HepG2 (cell line): ENCODE results near the gene RNF208. TPM values are rescaled to one million over a fixed set of nuclear protein-coding genes. Genes with fewer than 3 reads are reported as not detected.

ENCODE experiments used
- ATAC-seq: fragments of 200-7000 bp; cut with Tn5 transposase; 3 replicates; pipeline ENCODE4 v1.9.1; 2020; ENCODE audit warnings: mild to moderate bottlenecking, moderate library complexity
- BruUV-seq: library from RNA; stranded (reverse); fragments of 400-500 nt; replicated peaks from 2 replicates; lab custom pipeline; 2021; lab: Mats Ljungman, UMichigan
- CTCF ChIA-PET: fragments of 300-600 bp; formaldehyde crosslinking; extraction: SDS; loops from one replicate; lab custom pipeline; 2021; ENCODE audit warnings: low total read pairs, inconsistent platforms, low intra/inter-chr PET ratio; lab: Yijun Ruan, JAX
- POLR2A ChIA-PET: fragments of 350-600 bp; sonication (Branson Sonifier 250); formaldehyde crosslinking; loops from one replicate; lab custom pipeline; 2020; ENCODE audit warnings: antibody characterized with exemption, inconsistent platforms; lab: Yijun Ruan, JAX
- DNase-seq: peaks from one replicate; pipeline ENCODE4 v3.0.0-alpha.2; 2015; ENCODE audit warnings: low spot score
- FAIRE-seq: peaks from 3 replicates; lab custom pipeline; 2011; peaks lifted over from hg19 to GRCh38; lab: Jason Lieb, UNC
- H2AFZ ChIP-seq: one replicate; pipeline ENCODE4 v1.6.1; 2011; ENCODE audit warnings: low read length, inconsistent platforms
- H3K27ac ChIP-seq: fragments of 300-600 bp; 3 replicates; pipeline ENCODE4 v1.8.0; 2011; ENCODE audit warnings: mixed run types, mild to moderate bottlenecking, mixed read lengths, low read length, inconsistent platforms; ENCODE audit not compliant: insufficient read depth; ENCODE audit errors: extremely low read length
- H3K27me3 ChIP-seq, 2 experiments: fragments of 200-600 bp in 1 of 2; 2 replicates in 1 of 2; 3 replicates in 1 of 2; pipeline versions ENCODE4 v1.6.0 to v1.8.0; 2011; ENCODE audit warnings: low read length in 2 of 2, mild to moderate bottlenecking in 2 of 2, moderate library complexity in 2 of 2, inconsistent platforms in 1 of 2; ENCODE audit not compliant: insufficient read depth in 2 of 2, control insufficient read depth in 1 of 2
- H3K36me3 ChIP-seq, 2 experiments: fragments of 200-600 bp in 1 of 2; replicated peaks in 1 of 2; 2 replicates in 1 of 2; 3 replicates in 1 of 2; pipeline versions ENCODE4 v1.5.1 to v1.8.0; 2011; ENCODE audit warnings: low read length in 2 of 2, inconsistent platforms in 1 of 2; ENCODE audit not compliant: insufficient read depth in 2 of 2, control insufficient read depth in 1 of 2
- H3K4me1 ChIP-seq: 2 replicates; pipeline ENCODE4 v1.5.1; 2012; ENCODE audit warnings: low read length, inconsistent platforms; ENCODE audit not compliant: insufficient read depth
- H3K4me2 ChIP-seq: 2 replicates; pipeline ENCODE4 v1.6.0; 2011; ENCODE audit warnings: low read depth, low read length, inconsistent platforms
- H3K4me3 ChIP-seq, 3 experiments: fragments of 200-600 bp in 1 of 3; sonication (generic), shearing (Covaris generic) in 1 of 3; replicated peaks in 1 of 3; 2 replicates each; pipeline ENCODE4 v1.5.1; 2011 to 2016; ENCODE audit warnings: low read length in 3 of 3, inconsistent platforms in 2 of 3, low read depth in 2 of 3, mild to moderate bottlenecking in 2 of 3, control low read depth in 1 of 3, mixed read lengths in 1 of 3; ENCODE audit not compliant: insufficient read depth in 1 of 3
- H3K79me2 ChIP-seq: one replicate; pipeline ENCODE4 v1.6.1; 2011; ENCODE audit warnings: low read length, inconsistent platforms; ENCODE audit not compliant: insufficient read depth
- H3K9ac ChIP-seq: 2 replicates; pipeline ENCODE4 v1.6.0; 2011; ENCODE audit warnings: mild to moderate bottlenecking, low read depth, low read length, inconsistent platforms; ENCODE audit not compliant: insufficient read depth
- H3K9me3 ChIP-seq: 2 replicates; pipeline ENCODE4 v1.5.1; 2012; ENCODE audit warnings: mild to moderate bottlenecking, low read length
- H4K20me1 ChIP-seq: 2 replicates; pipeline ENCODE4 v1.6.0; 2011; ENCODE audit warnings: inconsistent platforms, mild to moderate bottlenecking, low read length, moderate library complexity; ENCODE audit not compliant: insufficient read depth
- AHR ChIP-seq: IDR thresholded peaks from 2 replicates; pipeline ENCODE4 v1.6.1; 2018; ENCODE audit warnings: missing genetic modification reagents, missing compliant biosample characterization
- FOXA1 ChIP-seq, 2 experiments: fragments of 450-650 bp in 1 of 2; sonication (generic) in 1 of 2; formaldehyde crosslinking in 1 of 2; IDR thresholded peaks; 2 replicates each; pipeline versions ENCODE4 v1.4.0 to v1.6.1; 2016 to 2020; ENCODE audit warnings: missing genetic modification reagents in 1 of 2
- GATAD1 ChIP-seq: IDR thresholded peaks from 2 replicates; pipeline ENCODE4 v1.6.1; 2016; ENCODE audit warnings: missing genetic modification reagents, missing compliant biosample characterization
- HNRNPL ChIP-seq: fragments of 200-400 bp; formaldehyde crosslinking; IDR thresholded peaks from 2 replicates; pipeline ENCODE4 v1.6.1; 2017; ENCODE audit warnings: mild to moderate bottlenecking, low read depth, low read length
- KAT8 ChIP-seq: IDR thresholded peaks from 2 replicates; pipeline ENCODE4 v1.6.1; 2016; ENCODE audit warnings: missing genetic modification reagents, missing compliant biosample characterization
- KMT2A ChIP-seq: sonication (generic); formaldehyde crosslinking; IDR thresholded peaks from 2 replicates; pipeline ENCODE4 v1.4.0; 2020; ENCODE audit warnings: missing genetic modification reagents
- SALL1 ChIP-seq: sonication (generic); formaldehyde crosslinking; IDR thresholded peaks from 2 replicates; pipeline ENCODE4 v1.8.0; 2022; ENCODE audit warnings: mild to moderate bottlenecking, missing genetic modification reagents
- SAP130 ChIP-seq: IDR thresholded peaks from 2 replicates; pipeline ENCODE4 v1.6.1; 2016; ENCODE audit warnings: low read depth
- TAF1 ChIP-seq: sonication (generic); formaldehyde crosslinking; IDR thresholded peaks from 2 replicates; pipeline ENCODE4 v1.4.0; 2020; ENCODE audit warnings: missing genetic modification reagents
- TBP ChIP-seq: sonication (generic); formaldehyde crosslinking; IDR thresholded peaks from 2 replicates; pipeline ENCODE4 v1.5.0; 2020; ENCODE audit warnings: missing genetic modification reagents
- XRCC5 ChIP-seq: fragments of 200-400 bp; formaldehyde crosslinking; optimal IDR thresholded peaks from 2 replicates; pipeline ENCODE3; 2017; ENCODE audit warnings: mild to moderate bottlenecking, low read length
- ZC3H4 ChIP-seq: sonication (generic); formaldehyde crosslinking; IDR thresholded peaks from 2 replicates; pipeline ENCODE4 v1.4.0; 2020; ENCODE audit warnings: missing genetic modification reagents, borderline replicate concordance
- WGBS: methylation state at CpG from one replicate; pipeline ENCODE4 v1.1.6; 2017; ENCODE audit warnings: low lambda C conversion rate; 5-methylcytosine and 5-hydroxymethylcytosine counted together
- in situ Hi-C: cut with HindIII; loops from 2 replicates; pipeline ENCODE4 v1.10.0; 2017; ENCODE audit warnings: low pct_unique_long_range_greater_than_20kb; ENCODE audit not compliant: extremely low pct_ligation_motif_present
- intact Hi-C: fragments of 100-400 bp; cut with micrococcal nuclease; formaldehyde crosslinking; loops from one replicate; pipeline ENCODE4 v1.10.0; 2022; ENCODE audit not compliant: unreplicated experiment
- polyA plus RNA-seq, 8 experiments: library from polyadenylated mRNA; depleted of rRNA in 3 of 8; stranded (reverse) in 7 of 8; unstranded in 1 of 8; fragments of >200 nt; fragmentation: Illumina TruSeq in 4 of 8; extraction: Trizol in 4 of 8; gene quantifications; 2 replicates each; pipeline versions ENCODE4 v1.2.1 to v1.2.3, GENCODE V29; 2011 to 2016; ENCODE audit warnings: low read depth in 4 of 8, missing spikeins in 1 of 8, mixed read lengths in 1 of 8; ENCODE audit not compliant: insufficient read depth in 1 of 8
- total RNA-seq, 5 experiments: library from RNA; depleted of rRNA; stranded (reverse); fragments of >200 nt; fragmentation: Illumina TruSeq; extraction: Trizol; gene quantifications; 2 replicates each; pipeline ENCODE4 v1.2.3, GENCODE V29; 2016; ENCODE audit warnings: low read depth in 1 of 5
- TF ChIP-seq, protein P1 (sequence below): sonication (generic); formaldehyde crosslinking; IDR thresholded peaks from 2 replicates; pipeline ENCODE4 v1.8.1; 2022; ENCODE audit warnings: low read depth, mild to moderate bottlenecking, missing genetic modification reagents
- TF ChIP-seq, protein P2 (sequence below): sonication (generic); formaldehyde crosslinking; IDR thresholded peaks from 2 replicates; pipeline ENCODE4 v1.4.0; 2020; ENCODE audit warnings: missing genetic modification reagents
- TF ChIP-seq, protein P3 (sequence below): sonication (generic); formaldehyde crosslinking; IDR thresholded peaks from 2 replicates; pipeline ENCODE4 v1.5.0; 2020; ENCODE audit warnings: mild to moderate bottlenecking, missing genetic modification reagents, moderate library complexity

RNF208 gene
- total and polyA plus RNA-seq, 2 of the 13 experiments (the other 11 are each of a cell fraction or from before 2014, with no cell fraction given): 1.6 to 2.1 TPM

DNA sequence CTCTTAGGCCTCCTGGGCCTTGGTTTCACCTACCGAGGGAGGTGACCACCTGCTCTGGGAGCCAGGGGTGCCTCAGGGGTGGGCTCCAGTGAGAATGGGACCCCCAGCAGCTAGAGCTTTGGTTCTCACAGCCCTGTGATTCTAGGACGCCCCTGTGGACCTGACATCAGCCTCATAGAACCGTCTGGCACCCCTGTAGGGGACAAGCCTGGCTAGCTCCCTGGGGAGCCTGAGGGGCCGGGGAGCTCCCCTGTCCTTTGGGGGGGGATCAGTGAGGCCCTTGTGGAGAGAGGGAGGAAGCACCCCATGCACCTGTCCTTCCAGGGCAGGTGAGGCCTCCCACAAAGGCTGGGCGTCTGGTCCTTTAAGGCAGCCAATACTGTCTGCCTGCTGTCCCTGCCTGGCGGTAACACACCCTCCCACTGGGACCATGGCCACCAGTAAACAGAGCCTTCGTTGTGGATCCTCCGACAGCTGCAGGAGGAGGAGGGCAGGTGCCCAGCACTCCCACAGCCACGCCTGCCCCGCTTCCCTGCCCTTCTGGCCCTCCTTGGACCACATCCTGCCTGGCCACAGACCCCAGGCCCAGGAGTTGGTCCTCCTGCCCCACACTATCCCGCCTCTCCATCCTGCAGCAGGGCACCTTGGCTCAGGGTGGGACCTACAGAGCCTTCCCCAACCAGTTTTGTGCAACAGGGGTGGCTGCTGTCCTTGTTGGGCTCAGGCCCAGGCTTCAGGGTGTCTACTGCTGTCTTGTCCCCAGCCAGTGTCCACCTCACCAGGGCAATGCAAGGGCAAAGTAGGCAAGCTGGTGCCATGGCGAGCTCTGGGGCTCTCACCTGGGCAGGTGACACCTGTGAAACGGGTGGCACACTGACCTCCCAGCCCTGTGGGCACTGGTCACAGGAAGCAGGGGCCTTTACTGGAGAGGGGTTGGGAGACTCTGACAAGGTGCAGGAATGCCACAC lies 16.0 kb upstream of the RNF208 start:
- Histone ChIP-seq H3K27ac (peak overlapping the region; percentile 39), H3K4me3 (peak overlapping the region in 1 of 3 experiments; percentile 37; a peak in 1 of 6 replicates), H3K79me2 (peaks cover 31% of the 10 kb centered on the region), H3K9me3 (no peaks in the 10 kb centered on the region), H2AFZ (no peak overlapping the region), H3K27me3 (no peaks in the 10 kb centered on the region), H4K20me1 (peaks cover 15% of the 10 kb centered on the region), H3K36me3 (peaks cover 3 to 13% of the 10 kb centered on the region in 2 experiments; a peak in 3 of 5 replicates), H3K9ac (peak overlapping the region; percentile 41; the same call in 1 of the 2 replicates), H3K4me2 (peak overlapping the region; percentile 85), H3K4me1 (peaks cover 59% of the 10 kb centered on the region)
- ATAC-seq (no peak), FAIRE-seq (peak; percentile 26), DNase-seq (no peak)
- intact Hi-C loops: loop anchor here (2.0 kb wide), 1 partner anchor 15 kb away; the partner anchor contains the start of gene RNF208
- 96% methylated on average over 3 of the region's 13 CpGs for WGBS
- ChIA-PET POLR2A (interaction anchor here (0.8 to 7.4 kb wide), 5 partner anchors 8 to 87 kb away, joined by 3 to 78 read pairs (median 5); partner anchors contain the start of genes TOR4A and TPRN), CTCF (no interaction called here)
- in situ Hi-C loops: no loop called here
- BruUV-seq: no TSS peak
- TF ChIP-seq TAF1 (CRISPR knock-in tag) (0 out of 2 replicates have a peak, but pooled peaks have one; percentile 15), XRCC5 (peak; percentile 25), SALL1 (CRISPR knock-in tag) (no peak), KAT8 (CRISPR knock-in tag) (0 out of 2 replicates have a peak, but pooled peaks have one; percentile 11), AHR (CRISPR knock-in tag) (0 out of 2 replicates have a peak, but pooled peaks have one; percentile 35), ZC3H4 (CRISPR knock-in tag) (no peak), GATAD1 (CRISPR knock-in tag) (0 out of 2 replicates have a peak, but pooled peaks have one; percentile 27), HNRNPL (peak; percentile 57; the same call in 1 of the 2 replicates), FOXA1 (IDR thresholded peaks at IDR 0.05) (no peak), FOXA1 (CRISPR knock-in tag; IDR thresholded peaks at IDR 0.05) (peak; percentile 60), SAP130 (CRISPR knock-in tag) (peak; percentile 39; the same call in 1 of the 2 replicates), KMT2A (CRISPR knock-in tag) (no peak), TBP (CRISPR knock-in tag) (no peak)
- TF ChIP-seq, protein P1, sequence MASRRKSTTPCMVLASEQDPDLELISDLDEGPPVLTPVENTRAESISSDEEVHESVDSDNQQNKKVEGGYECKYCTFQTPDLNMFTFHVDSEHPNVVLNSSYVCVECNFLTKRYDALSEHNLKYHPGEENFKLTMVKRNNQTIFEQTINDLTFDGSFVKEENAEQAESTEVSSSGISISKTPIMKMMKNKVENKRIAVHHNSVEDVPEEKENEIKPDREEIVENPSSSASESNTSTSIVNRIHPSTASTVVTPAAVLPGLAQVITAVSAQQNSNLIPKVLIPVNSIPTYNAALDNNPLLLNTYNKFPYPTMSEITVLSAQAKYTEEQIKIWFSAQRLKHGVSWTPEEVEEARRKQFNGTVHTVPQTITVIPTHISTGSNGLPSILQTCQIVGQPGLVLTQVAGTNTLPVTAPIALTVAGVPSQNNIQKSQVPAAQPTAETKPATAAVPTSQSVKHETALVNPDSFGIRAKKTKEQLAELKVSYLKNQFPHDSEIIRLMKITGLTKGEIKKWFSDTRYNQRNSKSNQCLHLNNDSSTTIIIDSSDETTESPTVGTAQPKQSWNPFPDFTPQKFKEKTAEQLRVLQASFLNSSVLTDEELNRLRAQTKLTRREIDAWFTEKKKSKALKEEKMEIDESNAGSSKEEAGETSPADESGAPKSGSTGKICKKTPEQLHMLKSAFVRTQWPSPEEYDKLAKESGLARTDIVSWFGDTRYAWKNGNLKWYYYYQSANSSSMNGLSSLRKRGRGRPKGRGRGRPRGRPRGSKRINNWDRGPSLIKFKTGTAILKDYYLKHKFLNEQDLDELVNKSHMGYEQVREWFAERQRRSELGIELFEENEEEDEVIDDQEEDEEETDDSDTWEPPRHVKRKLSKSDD (CRISPR knock-in tag): no peak
- TF ChIP-seq, protein P2, sequence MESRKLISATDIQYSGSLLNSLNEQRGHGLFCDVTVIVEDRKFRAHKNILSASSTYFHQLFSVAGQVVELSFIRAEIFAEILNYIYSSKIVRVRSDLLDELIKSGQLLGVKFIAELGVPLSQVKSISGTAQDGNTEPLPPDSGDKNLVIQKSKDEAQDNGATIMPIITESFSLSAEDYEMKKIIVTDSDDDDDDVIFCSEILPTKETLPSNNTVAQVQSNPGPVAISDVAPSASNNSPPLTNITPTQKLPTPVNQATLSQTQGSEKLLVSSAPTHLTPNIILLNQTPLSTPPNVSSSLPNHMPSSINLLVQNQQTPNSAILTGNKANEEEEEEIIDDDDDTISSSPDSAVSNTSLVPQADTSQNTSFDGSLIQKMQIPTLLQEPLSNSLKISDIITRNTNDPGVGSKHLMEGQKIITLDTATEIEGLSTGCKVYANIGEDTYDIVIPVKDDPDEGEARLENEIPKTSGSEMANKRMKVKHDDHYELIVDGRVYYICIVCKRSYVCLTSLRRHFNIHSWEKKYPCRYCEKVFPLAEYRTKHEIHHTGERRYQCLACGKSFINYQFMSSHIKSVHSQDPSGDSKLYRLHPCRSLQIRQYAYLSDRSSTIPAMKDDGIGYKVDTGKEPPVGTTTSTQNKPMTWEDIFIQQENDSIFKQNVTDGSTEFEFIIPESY (CRISPR knock-in tag): peak; percentile 96
- TF ChIP-seq, protein P3, sequence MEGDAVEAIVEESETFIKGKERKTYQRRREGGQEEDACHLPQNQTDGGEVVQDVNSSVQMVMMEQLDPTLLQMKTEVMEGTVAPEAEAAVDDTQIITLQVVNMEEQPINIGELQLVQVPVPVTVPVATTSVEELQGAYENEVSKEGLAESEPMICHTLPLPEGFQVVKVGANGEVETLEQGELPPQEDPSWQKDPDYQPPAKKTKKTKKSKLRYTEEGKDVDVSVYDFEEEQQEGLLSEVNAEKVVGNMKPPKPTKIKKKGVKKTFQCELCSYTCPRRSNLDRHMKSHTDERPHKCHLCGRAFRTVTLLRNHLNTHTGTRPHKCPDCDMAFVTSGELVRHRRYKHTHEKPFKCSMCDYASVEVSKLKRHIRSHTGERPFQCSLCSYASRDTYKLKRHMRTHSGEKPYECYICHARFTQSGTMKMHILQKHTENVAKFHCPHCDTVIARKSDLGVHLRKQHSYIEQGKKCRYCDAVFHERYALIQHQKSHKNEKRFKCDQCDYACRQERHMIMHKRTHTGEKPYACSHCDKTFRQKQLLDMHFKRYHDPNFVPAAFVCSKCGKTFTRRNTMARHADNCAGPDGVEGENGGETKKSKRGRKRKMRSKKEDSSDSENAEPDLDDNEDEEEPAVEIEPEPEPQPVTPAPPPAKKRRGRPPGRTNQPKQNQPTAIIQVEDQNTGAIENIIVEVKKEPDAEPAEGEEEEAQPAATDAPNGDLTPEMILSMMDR: 0 out of 2 replicates have a peak, but pooled peaks have one; percentile 10
